Stimulated activated CD4-positive, alpha-beta T cell treated with anti-CD3 and anti-CD28 coated beads, Interleukin-2, amount 100 ng/mL, for 48 hours (primary cell): ENCODE data around the gene ANKRD36C.
"Not testable (repeated sequence)": the region's sequence is repeated elsewhere in the genome, so short reads cannot be mapped to it uniquely, and the experiment has no call there.

Source experiments
- DNase-seq, 2 donors: peaks; one replicate each; pipeline ENCODE4 v3.0.0-alpha.2; 2020

The ANKRD36C gene

DNA sequence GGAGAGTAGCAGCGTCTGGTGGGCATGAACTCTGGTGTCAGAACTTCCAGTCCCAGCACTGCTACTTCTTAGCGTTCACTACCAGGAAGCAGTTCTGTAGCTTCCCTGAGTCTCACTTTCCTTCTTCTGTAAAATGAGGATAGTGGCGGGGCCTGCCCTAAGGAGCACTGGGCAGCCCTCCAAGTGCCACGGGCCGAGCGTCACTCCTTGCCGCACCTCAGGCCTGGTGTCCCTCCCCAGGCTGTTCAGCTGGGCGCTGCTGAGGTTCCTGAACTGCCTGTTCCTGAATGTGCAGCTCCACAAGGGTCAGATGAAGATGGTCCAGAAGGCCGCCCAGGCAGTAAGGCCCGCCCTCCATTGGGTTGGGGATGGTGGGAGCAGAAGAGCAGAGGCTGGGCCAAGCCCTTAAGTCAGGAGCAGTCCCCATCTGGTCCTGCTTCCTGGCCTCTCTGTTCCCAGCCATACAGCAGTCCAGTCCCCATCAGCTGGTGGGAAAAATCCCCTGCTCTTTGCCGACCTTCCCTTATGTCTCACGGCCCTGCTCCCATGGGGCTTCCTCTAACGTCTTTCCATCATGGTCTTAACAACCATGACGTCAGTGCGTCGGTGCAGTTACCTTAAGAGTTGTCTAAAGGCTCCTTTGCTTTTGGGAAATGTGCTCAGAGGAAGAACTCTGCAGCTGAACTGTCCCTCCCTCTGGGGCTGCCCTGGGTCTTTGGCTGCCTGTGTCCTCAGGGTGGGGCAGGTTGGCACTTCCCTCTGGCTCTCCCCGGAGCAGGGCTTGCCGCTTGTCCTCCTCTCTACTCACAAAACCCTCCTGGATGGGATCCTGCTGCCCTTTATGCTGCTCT is 195.2 kb downstream of the ANKRD36C start:
- not testable (repeated sequence) for DNase-seq

DNA sequence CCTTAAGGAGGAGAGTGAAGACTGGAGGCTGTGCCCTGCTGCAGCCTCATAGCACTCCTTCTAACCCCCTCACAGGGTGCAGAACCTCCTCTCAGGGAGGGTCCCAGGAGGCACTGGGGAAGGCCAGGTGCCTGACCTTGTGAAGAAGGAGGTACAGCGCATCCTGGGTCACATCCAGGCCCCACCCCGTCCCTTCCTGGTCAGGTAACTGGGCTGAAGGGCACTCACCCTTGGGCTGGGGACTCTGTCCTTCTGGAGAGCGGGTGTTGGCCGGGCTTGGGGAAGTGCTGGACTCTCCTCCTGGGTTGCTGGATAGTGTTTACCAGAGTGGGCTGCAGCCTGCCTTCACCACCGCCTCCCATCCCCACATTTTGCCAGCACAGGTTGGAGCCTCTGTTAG is 197.7 kb downstream of the ANKRD36C start:
- DNase-seq, result not testable (repeated sequence)

DNA sequence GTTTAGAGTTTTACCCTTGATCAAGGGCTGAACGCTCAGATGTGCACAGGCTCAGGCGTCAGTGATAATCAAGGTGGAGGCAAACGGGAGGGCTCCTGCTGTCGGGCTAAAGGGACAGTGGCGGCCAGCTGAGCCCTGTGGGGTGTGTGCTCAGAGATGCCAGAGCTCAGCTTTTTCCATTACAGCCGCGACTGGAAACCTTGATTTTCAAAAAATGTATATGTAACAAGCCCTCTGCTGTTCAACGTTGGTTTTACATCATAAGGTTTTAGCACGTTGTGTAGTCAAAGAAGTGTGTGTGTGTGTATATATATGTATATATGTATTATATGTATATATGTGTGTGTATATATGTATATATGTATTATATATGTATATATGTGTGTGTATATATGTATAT is 201.4 kb downstream of the ANKRD36C start:
- not testable (repeated sequence) for DNase-seq

DNA sequence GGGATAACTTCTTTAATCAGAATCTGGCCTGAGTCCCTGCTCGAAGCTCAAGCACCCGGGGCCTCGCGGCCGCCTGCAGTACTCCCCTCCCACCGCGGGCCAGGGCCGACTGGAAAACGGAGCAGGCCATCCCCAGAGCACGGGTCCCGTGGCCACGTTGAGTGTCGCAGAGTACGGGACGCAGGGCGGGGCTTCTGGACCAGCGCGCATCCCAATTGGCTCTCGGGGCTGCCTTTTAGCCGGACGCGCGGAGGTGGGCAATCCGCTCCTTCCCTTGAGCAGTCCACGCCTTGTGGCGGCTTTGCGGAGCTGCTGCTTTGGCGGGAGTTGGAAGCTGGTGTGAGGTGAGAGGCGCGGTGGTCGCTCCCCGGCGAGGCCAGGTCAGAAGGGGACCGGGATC is 202.2 kb downstream of the ANKRD36C start:
- DNase-seq, result not testable (repeated sequence)

DNA sequence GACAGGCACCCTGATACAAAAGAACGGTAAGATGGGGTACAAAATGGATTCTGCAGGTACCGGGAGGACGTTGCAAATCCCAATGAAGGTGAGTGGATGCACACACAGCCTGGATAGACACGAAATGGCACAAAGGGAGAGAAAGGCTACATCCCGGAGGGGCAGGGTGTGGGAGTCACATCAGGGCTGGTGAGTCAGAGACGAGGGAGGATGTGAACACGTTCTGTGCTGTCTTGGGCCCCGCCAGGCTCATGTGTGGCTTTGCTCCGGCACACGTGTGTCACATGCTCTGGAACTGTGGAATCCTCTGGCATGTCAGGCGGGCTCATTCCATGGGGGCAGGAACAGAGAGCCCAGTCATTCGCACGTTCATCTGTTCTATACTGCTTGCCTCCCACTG is 203.0 kb downstream of the ANKRD36C start:
- not testable (repeated sequence) for DNase-seq
